Thyroid gland (tissue), 4 donors: ENCODE data around the gene RNF214. TPM values are rescaled to one million over a fixed set of nuclear protein-coding genes. Genes with fewer than 3 reads are reported as not detected.

Experiments used
- DNase-seq, 2 donors: peaks; one replicate each; pipeline ENCODE4 v3.0.0-alpha.2; 2019
- H3K27ac ChIP-seq, 3 donors: fragments of 200-600 bp; sonication (generic); 1 replicate in 2 of 3; 2 replicates in 1 of 3; pipeline ENCODE4 v1.5.1; 2016 to 2019; ENCODE audit warnings: mild to moderate bottlenecking in 1 of 3, moderate library complexity in 1 of 3
- H3K27me3 ChIP-seq: fragments of 200-600 bp; sonication (generic); one replicate; pipeline ENCODE4 v1.5.1; 2019
- H3K36me3 ChIP-seq, 2 donors: fragments of 200-600 bp; sonication (generic); one replicate each; pipeline ENCODE4 v1.5.1; 2016 to 2019
- H3K4me1 ChIP-seq, 2 donors: fragments of 200-600 bp; sonication (generic); one replicate each; pipeline ENCODE4 v1.5.1; 2017 to 2019
- H3K4me3 ChIP-seq, 3 donors: fragments of 200-600 bp; sonication (generic); replicated peaks in 1 of 3; 1 replicate in 2 of 3; 2 replicates in 1 of 3; pipeline ENCODE4 v1.5.1; 2016; ENCODE audit warnings: mild to moderate bottlenecking in 1 of 3
- H3K9me3 ChIP-seq: fragments of 200-600 bp; sonication (generic); one replicate; pipeline ENCODE4 v1.5.1; 2017
- POLR2A ChIP-seq, 2 donors: fragments of 450-650 bp; IDR thresholded peaks; one replicate each; pipeline ENCODE4 v1.6.1; 2017; ENCODE audit warnings: antibody characterized with exemption in 2 of 2, mild to moderate bottlenecking in 2 of 2, moderate library complexity in 1 of 2
- WGBS, 2 donors: methylation state at CpG; one replicate each; pipeline ENCODE4 v1.1.5; 2017; 5-methylcytosine and 5-hydroxymethylcytosine counted together
- intact Hi-C: fragments of 100-400 bp; cut with DNase I; formaldehyde crosslinking; loops from one replicate; pipeline ENCODE4 v1.15.1; 2023
- total RNA-seq, 4 donors: library from RNA; depleted of rRNA; stranded (reverse); fragments of >200 nt; gene quantifications; one replicate each; pipeline ENCODE4 v1.2.3, GENCODE V29; 2016
- TF ChIP-seq, protein P1 (sequence below), 6 experiments: fragments of 200-600 bp in 3 of 6; fragments of 450-650 bp in 3 of 6; sonication (generic) in 3 of 6; IDR thresholded peaks; one replicate each; pipeline ENCODE4 v1.5.1; 2016 to 2019; ENCODE audit warnings: antibody characterized with exemption in 6 of 6, mild to moderate bottlenecking in 2 of 6, inconsistent platforms in 1 of 6, moderate library complexity in 1 of 6

Gene RNF214
- total RNA-seq, 4 donors from 2014 or later, result 17.4 to 22.8 (median 20.0) TPM

DNA sequence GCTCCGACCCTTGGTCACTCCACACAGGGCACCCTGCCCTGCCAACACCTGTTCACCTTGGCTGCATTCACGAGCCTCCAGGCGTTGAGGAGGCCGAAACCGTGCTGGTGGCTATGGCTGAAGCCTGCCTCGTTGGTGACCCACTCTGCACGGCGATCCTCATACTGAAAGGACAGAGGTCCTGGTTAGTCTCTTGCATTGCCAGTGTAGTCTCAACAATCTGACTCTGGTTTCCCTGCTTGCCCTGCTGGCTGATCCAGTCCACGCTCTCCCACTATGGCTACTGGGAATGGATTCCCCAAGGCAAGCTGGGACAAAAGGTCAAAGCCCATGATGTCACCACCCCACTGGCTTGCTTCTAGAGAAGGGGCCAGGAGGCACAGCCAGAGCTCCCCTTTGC, 13.5 kb upstream of the RNF214 start:
- 90 to 93% methylated on average over 6 to 9 of the region's 9 CpGs for WGBS, 2 donors
- peaks cover 27 to 43% of the 10 kb centered on the region in 2 donors for H3K36me3 ChIP-seq
- TF ChIP-seq, protein P1, sequence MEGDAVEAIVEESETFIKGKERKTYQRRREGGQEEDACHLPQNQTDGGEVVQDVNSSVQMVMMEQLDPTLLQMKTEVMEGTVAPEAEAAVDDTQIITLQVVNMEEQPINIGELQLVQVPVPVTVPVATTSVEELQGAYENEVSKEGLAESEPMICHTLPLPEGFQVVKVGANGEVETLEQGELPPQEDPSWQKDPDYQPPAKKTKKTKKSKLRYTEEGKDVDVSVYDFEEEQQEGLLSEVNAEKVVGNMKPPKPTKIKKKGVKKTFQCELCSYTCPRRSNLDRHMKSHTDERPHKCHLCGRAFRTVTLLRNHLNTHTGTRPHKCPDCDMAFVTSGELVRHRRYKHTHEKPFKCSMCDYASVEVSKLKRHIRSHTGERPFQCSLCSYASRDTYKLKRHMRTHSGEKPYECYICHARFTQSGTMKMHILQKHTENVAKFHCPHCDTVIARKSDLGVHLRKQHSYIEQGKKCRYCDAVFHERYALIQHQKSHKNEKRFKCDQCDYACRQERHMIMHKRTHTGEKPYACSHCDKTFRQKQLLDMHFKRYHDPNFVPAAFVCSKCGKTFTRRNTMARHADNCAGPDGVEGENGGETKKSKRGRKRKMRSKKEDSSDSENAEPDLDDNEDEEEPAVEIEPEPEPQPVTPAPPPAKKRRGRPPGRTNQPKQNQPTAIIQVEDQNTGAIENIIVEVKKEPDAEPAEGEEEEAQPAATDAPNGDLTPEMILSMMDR (IDR thresholded peaks at IDR 0.05), result no peak
- TF ChIP-seq POLR2A (IDR thresholded peaks at IDR 0.05), result no peak
- H3K27ac ChIP-seq, result peak overlapping the region in 2 of 3 donors; percentile 69 to 82
- H3K4me1 ChIP-seq, result peaks cover 10 to 41% of the 10 kb centered on the region in 2 donors
- H3K4me3 ChIP-seq, result no peak overlapping the region
- no peak for DNase-seq
- H3K27me3 ChIP-seq, result no peaks in the 10 kb centered on the region
- H3K9me3 ChIP-seq, result no peaks in the 10 kb centered on the region
- intact Hi-C loops, result no loop called here

DNA sequence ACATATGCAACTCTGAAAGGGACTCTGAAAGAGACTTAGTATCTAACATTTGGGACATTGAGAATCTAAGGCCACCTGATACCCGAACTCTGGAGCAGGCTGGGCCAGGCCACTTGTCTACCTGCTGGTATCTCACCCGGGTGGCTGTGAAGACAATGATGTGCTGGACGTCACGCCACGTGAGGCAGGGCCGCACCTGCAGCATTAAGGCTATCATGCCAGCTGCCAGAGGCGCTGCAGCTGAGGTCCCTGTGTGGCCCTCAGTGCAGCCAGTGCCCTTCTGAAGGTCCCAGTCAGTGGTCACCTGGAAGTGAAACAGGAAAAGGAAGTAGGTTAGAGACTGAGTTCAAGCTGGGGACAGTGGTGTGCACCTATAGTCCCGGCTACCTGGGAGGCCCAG, 13.0 kb upstream of the RNF214 start:
- H3K27me3 ChIP-seq, result no peaks in the 10 kb centered on the region
- no peak for DNase-seq
- TF ChIP-seq, protein P1 (IDR thresholded peaks at IDR 0.05), result no peak
- TF ChIP-seq POLR2A (IDR thresholded peaks at IDR 0.05), result no peak
- intact Hi-C loops, result no loop called here
- WGBS, 2 donors, result 94 to 95% methylated on average over 8 of the region's 8 CpGs
- peak overlapping the region; percentile 22 to 82 (median 69) for H3K27ac ChIP-seq
- H3K36me3 ChIP-seq, result peaks cover 26 to 42% of the 10 kb centered on the region in 2 donors
- peaks cover 10 to 41% of the 10 kb centered on the region in 2 donors for H3K4me1 ChIP-seq
- H3K9me3 ChIP-seq, result no peaks in the 10 kb centered on the region
- no peak overlapping the region for H3K4me3 ChIP-seq

DNA sequence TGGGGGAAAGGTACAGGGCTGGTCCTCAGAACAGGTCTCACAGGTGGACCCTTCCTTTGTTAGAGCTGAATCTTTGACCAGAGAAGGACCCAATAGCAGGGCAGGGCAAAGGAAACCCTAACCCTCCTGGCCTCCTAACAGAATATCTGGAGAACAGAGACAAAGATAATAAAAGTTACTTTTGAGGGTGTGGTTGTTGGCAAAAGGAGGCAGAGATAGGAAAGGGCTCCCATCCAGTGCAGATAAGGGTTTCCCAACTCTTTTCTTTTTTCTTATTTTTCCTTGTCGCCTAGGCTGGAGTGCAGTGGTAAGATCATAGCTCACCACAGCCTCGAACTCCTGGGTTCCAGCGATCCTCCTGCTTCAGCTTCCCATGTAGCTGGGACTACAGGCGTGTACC, 12.5 kb upstream of the RNF214 start:
- no peak for DNase-seq
- peak overlapping the region; percentile 67 to 83 (median 82) for H3K27ac ChIP-seq
- no peaks in the 10 kb centered on the region for H3K9me3 ChIP-seq
- intact Hi-C loops, result loop anchor here (10.0 kb wide), 1 partner anchor 75 kb away; the partner anchor contains the start of gene PAFAH1B2
- WGBS, 2 donors, result 90 to 91% methylated on average over 4 of the region's 4 CpGs
- H3K27me3 ChIP-seq, result no peaks in the 10 kb centered on the region
- H3K4me3 ChIP-seq, result no peak overlapping the region
- H3K36me3 ChIP-seq, result peaks cover 23 to 40% of the 10 kb centered on the region in 2 donors
- H3K4me1 ChIP-seq, result peaks cover 10 to 41% of the 10 kb centered on the region in 2 donors
- TF ChIP-seq, protein P1 (IDR thresholded peaks at IDR 0.05), result no peak
- no peak for TF ChIP-seq POLR2A (IDR thresholded peaks at IDR 0.05)

DNA sequence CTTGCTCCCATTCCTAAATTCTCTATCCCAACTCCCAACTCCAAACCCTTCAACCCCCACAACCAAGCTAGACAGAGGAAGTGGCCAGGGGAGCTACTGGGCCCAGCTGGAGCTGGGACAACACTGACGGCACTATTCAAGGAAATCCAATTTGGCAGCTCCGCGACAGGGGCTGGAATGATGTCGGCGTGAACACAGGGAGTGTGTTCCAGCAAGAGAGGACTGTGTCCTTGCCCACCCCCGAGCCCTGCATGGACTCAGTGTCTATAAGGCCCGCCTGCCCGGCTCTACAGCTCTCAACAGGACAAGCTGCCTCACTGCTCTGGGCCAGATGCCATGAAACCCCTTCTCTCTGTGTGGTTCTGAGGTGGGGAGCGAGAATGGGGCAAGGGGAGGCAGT, 11.9 kb upstream of the RNF214 start:
- 57 to 59% methylated on average over 9 of the region's 9 CpGs for WGBS, 2 donors
- peaks cover 27 to 44% of the 10 kb centered on the region in 2 donors for H3K36me3 ChIP-seq
- H3K27ac ChIP-seq, result peak overlapping the region; percentile 67 to 83 (median 82)
- H3K4me3 ChIP-seq, result no peak overlapping the region
- intact Hi-C loops, result loop anchor here (10.0 kb wide), 1 partner anchor 76 kb away; the partner anchor contains the start of gene PAFAH1B2
- no peaks in the 10 kb centered on the region for H3K9me3 ChIP-seq
- DNase-seq, result peak; percentile 31 to 48
- no peak for TF ChIP-seq POLR2A (IDR thresholded peaks at IDR 0.05)
- TF ChIP-seq, protein P1 (IDR thresholded peaks at IDR 0.05), result no peak
- H3K4me1 ChIP-seq, result peaks cover 10 to 41% of the 10 kb centered on the region in 2 donors
- no peaks in the 10 kb centered on the region for H3K27me3 ChIP-seq

DNA sequence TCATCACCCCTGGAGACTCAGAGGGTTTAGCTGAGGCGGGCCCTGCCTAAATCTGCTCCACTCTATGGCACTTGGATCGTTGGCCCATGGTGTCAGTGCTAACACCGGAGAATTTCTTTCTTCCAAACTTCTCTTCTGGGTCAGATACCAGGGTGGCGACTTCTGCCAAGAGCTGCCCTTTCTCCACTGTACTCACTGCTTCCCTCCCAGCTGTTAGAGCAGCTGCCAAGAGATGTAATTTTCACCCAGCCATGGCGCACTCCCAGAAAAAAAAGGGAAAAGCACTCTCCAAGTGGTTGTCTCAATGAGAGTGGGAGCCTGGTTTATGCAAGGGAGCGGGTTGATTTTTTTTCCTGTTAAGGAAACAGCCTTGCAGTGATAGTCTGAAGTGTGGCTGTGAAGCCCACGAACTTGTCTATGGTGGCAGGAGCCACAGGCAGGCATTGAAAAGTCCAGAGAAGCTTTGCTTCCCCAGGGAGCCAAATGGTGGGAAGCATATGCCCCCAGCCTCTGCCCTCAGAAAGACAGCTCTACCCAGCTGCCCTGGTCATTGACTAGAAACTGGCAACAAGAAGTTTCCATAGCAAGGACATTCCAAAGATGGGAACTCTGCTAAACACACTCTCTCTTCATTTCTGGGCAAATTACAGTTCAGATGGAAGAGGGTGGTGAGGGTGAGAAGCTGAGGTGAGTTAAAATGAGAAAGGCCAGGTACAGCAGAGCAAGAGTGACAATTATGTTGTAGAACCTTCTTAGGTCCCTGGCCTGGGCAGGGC, 11.3 kb upstream of the RNF214 start:
- TF ChIP-seq, protein P1 (IDR thresholded peaks at IDR 0.05), result no peak
- TF ChIP-seq POLR2A (IDR thresholded peaks at IDR 0.05), result no peak
- DNase-seq, result peak; percentile 57 to 67
- Histone ChIP-seq H3K4me1 (peaks cover 10 to 41% of the 10 kb centered on the region in 2 donors), H3K27me3 (no peaks in the 10 kb centered on the region), H3K27ac (peak overlapping the region; percentile 67 to 83 (median 82)), H3K4me3 (no peak overlapping the region), H3K36me3 (peaks cover 29 to 44% of the 10 kb centered on the region in 2 donors), H3K9me3 (no peaks in the 10 kb centered on the region)
- 30 to 36% methylated on average over 7 of the region's 7 CpGs for WGBS, 2 donors
- intact Hi-C loops, result loop anchor here (10.0 kb wide), 1 partner anchor 76 kb away; the partner anchor contains the start of gene PAFAH1B2
